HEK293T (cell line): ENCODE measurements around the gene RFX3.

Experiments
- ARNT ChIP-seq: fragments of 450-650 bp; IDR thresholded peaks from 2 replicates; pipeline ENCODE4 v1.6.1; 2017; ENCODE audit warnings: mild to moderate bottlenecking
- BHLHE40 ChIP-seq: fragments of 450-650 bp; IDR thresholded peaks from 2 replicates; pipeline ENCODE4 v1.6.1; 2016; ENCODE audit warnings: mild to moderate bottlenecking, moderate library complexity, borderline replicate concordance
- ELF4 ChIP-seq: fragments of 450-650 bp; IDR thresholded peaks from 2 replicates; pipeline ENCODE4 v1.6.1; 2017; ENCODE audit warnings: antibody characterized with exemption
- FOXA1 ChIP-seq: fragments of 450-650 bp; IDR thresholded peaks from 2 replicates; pipeline ENCODE4 v1.6.1; 2016; ENCODE audit warnings: mild to moderate bottlenecking
- FOXK2 ChIP-seq: fragments of 450-650 bp; IDR thresholded peaks from 2 replicates; pipeline ENCODE4 v1.6.1; 2016; ENCODE audit warnings: mild to moderate bottlenecking
- FOXM1 ChIP-seq: fragments of 450-650 bp; IDR thresholded peaks from 2 replicates; pipeline ENCODE4 v1.6.1; 2017; ENCODE audit warnings: mild to moderate bottlenecking, borderline replicate concordance
- L3MBTL2 ChIP-seq: fragments of 450-650 bp; conservative IDR thresholded peaks from 2 replicates; pipeline ENCODE4 v1.6.1; 2016; ENCODE audit warnings: mild to moderate bottlenecking
- LEF1 ChIP-seq: fragments of 450-650 bp; IDR thresholded peaks from 2 replicates; pipeline ENCODE4 v1.6.1; 2017; ENCODE audit warnings: mild to moderate bottlenecking, borderline replicate concordance
- NFRKB ChIP-seq: fragments of 450-650 bp; IDR thresholded peaks from 2 replicates; pipeline ENCODE4 v1.6.1; 2016; ENCODE audit warnings: mild to moderate bottlenecking, moderate library complexity
- PKNOX1 ChIP-seq: fragments of 450-650 bp; IDR thresholded peaks from 2 replicates; pipeline ENCODE4 v1.6.1; 2016
- SP1 ChIP-seq: fragments of 450-650 bp; IDR thresholded peaks from 2 replicates; pipeline ENCODE4 v1.6.1; 2017
- SUZ12 ChIP-seq: fragments of 450-650 bp; IDR thresholded peaks from 2 replicates; pipeline ENCODE4 v1.6.1; 2016; ENCODE audit warnings: mild to moderate bottlenecking
- TARDBP ChIP-seq: fragments of 450-650 bp; IDR thresholded peaks from 2 replicates; pipeline ENCODE4 v1.6.1; 2016
- ZNF384 ChIP-seq: fragments of 450-650 bp; IDR thresholded peaks from 2 replicates; pipeline ENCODE4 v1.6.1; 2016

GRCh38 chr9:3541206-3541605 is 15.4 kb upstream of the RFX3 start:
- no peak for TF ChIP-seq FOXM1
- TF ChIP-seq ARNT = no peak
- no peak for TF ChIP-seq LEF1
- no peak for TF ChIP-seq ZNF384
- TF ChIP-seq TARDBP = no peak
- no peak for TF ChIP-seq NFRKB
- TF ChIP-seq SP1 = no peak
- no peak for TF ChIP-seq BHLHE40
- no peak for TF ChIP-seq PKNOX1
- TF ChIP-seq FOXK2 = no peak
- TF ChIP-seq ELF4 = no peak
- TF ChIP-seq L3MBTL2 = no peak
- no peak for TF ChIP-seq SUZ12
- no peak for TF ChIP-seq FOXA1
